GM21723 (cell line): ENCODE data around the gene RTL10.

ENCODE experiments used
- ATAC-seq: cut with Tn5 transposase; IDR thresholded peaks from one replicate; pipeline ENCODE4 v1.9.1; 2021; ENCODE audit warnings: mild to moderate bottlenecking, moderate library complexity; ENCODE audit not compliant: unreplicated experiment

The RTL10 gene

GRCh38 chr22:19825904-19826618 is 28.6 kb downstream of the RTL10 start:
- no peak for ATAC-seq

GRCh38 chr22:19824926-19825339 is 29.7 kb downstream of the RTL10 start:
- ATAC-seq: no peak

- no peak for ATAC-seq
These were observed 30.3 kb downstream of the RTL10 start for GRCh38 chr22:19824212-19824925.

GRCh38 chr22:19823902-19824211 is 30.8 kb downstream of the RTL10 start:
- ATAC-seq: no peak

DNA sequence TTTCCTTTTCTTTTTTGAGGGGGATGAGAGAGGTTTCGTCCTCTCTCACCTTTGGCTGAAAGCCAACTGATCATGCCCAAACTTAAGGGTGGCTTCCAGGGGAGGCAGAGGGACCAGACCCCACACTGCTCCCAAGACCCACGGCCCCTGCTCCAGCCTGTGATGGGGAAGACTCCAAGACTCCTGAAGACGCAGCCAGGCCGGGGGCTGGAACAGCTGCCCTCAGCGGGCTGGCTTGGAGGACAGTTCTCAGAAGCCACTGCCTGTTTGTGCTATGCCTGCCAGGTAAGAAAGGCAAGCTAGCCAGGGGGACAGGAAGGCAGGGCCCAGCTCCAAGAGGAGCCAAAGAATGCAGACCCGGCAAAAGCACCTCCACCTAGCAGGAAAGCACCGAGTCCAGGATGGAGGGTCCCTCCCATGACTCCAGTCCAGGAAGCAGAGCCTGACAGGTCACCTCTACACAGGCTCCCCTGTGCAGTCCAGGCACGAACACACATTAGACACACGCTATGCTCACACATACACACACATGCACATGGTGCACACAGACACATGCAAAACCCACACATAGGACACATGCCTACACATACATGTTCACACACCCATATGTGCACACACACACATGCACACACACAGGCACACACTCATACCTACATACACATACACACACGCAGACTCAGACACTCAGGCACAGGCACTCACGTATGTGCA is 31.3 kb downstream of the RTL10 start:
- no peak for ATAC-seq

DNA sequence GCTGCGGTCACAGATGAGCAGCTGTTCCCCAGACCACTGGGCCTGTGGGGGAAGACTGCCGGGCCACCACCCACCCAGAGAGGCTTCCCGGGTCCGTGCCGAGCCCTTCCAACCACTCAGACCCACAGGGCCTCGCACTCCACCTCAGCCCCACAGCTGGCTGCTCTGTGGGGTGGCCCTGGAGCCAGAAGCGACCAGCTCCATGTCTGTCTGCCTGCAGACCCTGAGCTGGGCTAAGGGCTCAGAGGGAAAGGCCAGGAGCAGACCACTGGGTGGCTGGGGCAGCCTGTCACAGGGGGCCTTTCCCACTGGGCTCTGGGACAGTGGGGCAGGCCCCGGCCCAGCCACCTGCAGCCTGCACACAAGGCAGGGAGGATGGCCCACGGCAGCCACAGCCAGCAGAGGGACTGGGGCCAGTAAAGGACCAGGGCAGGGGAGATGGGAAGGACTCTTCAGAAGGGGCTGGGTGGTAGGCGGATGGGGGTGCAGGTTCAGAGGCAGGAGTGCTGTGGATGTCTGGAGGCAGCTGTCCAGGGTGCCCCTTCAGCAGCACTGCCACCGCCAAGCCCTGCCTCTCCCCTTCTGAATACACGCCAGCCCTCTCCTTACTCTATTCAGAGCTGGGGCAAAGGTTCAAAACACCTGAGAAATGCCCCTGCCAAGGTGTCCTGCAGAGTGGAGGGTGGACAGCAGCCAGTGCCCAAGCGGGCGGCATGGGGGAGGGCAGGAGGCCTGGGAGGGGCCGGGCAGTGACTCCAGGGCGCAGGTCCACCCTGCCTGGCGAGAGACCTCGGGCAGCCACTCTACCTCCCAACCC is 32.2 kb downstream of the RTL10 start:
- ATAC-seq: no peak

DNA sequence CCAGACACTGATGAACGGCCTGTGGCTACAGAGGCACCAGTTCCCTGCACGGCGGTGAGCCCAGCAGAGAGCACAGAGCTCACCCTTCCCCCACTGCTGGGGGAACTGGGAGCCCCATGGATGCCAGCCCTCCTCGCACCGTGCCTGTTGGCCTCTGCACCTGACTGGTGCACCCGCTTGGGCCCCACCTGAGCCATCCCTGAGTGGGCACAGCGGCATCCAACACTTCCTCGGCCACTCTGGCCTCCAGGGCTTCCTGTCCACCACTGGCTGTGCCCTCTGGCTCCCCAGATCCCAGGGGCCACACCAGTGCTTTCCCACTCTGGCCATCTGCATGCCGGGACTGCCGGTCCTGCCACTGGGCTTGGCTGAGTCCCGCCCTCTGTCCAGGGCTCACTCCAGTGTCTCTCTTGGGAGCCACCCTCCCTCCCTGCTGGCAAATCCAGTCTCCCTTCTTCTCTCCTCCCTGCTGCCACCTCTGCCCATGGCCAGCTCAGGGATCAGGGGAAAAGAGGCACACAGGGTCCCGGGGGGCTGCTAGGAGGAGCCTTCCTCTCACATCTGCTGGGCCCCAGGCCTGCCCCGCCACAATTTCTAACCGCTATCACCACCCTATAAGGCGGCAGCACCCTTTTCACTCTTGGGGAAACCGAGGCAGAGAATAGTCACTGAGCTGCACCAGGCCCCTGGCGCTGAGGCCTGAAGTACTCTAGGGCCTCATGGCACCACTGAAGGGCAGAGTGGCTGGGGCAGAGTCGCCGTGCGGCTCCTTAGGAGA is 33.0 kb downstream of the RTL10 start:
- no peak for ATAC-seq

- no peak for ATAC-seq
These were observed 33.7 kb downstream of the RTL10 start for GRCh38 chr22:19820880-19821522.

DNA sequence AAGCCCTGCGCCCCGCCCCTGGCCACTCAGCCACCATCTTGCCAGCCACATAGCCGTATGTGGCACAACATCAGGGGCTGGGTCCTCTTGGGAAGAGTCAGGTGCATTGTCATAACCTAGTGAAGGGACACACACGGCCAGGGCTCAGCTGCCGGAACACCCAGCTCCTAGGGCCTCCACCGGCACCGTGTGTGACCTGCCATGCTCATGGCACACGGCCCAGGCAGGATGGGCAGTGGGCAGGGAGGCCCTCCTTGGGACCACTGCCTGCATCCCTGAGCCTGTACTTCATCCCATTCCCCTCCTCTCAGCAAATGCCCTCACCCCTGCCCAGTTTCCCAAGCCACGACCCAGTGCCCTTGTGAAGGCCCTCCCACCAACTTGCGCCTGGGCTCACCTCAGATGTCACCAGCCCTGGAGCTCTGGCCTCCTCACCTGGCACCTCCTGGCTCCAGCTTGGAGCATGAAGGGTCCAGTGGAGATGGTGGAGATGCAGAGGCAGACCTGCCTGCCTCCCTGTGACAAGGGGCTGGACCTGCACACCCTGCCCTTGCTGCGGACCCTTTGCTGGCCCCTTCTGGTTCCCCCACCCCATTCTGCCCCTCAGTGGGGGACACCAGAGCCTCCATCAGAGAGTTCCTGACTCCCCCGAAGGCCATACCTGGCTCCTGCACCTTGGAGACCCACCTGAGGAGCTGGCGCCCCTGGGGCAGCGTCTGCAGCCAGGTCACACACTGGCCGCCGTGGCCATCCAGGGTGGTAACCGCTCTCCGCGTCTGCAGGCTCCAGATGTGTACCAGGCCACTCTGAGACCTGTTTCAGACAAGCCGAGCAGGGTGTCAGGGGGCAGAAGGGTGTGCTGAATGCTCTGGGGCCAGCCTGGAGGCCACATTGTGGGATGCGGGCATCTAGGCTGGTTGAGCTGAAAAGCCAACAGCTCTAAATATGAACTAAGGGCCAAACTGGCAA is 34.5 kb downstream of the RTL10 start:
- ATAC-seq: no peak

- no peak for ATAC-seq
These were observed 35.3 kb downstream of the RTL10 start for GRCh38 chr22:19819208-19819910.

DNA sequence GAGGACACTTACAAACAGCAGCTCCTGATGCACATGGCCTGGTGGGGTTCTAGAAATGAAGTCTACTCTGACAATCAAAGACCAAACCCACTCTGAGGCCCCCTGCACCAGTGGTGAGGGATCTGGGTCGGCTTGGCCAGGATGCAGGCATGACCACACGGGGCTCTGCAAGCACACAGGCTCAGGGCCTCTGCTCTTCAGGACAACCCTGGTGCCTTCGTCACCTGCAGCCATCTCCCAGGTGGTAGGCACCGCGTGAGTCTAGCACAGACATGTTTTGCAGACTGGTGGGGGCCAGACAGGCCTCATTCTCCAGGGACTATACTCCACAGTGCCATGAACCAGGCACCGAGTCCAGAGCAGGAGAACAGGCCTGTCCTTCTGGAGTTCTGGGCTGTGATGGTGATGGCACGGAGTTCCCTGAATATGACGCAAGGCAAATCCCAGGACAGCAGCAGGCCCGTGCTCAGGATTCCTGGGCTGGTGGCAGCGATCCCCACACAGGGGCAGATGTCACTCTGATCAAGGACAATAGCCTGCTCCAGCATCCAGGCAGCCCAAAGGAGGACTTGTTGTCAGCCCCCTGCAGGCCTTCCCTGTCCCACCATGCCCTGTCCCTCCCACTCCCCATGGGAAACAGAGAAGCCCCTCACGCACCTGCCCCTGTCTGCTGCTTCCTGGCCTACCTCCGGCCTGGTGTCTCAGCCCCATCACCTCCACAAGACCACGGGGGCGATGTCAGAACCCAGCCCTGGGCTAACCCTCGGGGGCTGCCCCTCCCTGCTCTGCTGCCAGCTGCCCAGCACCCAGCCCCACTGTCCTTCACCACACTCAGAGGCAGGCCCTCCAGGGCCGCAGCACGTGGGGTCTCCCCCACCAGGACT is 36.1 kb downstream of the RTL10 start:
- ATAC-seq: no peak

DNA sequence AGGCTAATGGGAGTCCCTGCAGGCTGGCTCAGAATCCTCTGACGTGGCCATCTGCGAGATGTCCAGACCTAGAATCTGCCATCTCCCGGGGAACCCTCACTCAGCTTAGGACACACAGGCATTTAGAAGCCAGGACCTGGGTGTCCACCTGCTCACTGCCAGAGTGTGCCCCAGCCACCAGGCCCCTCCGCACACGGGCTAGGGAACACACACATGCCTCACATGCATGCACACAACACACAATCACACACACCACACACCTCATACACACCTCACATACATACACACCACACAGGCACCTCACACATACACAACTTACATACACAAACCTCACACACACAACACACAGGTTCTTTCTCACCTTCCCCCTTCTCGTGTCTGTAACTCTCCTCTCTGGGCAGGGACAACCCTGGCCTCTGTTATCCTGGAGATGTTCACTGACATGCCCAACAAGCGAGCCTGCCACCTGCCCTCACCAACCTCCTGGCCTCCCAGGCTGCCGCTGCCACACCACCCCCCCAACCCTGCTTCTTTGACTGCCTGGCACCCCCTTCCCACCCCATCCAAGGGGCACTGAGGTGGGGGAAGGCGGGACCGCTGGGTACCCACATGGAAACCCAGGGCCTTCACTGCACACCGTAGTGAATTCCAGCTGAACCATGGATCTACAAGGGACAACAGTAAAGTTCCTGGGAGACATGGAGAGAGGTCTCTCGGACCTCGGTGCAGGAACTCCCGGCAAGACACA is 38.1 kb downstream of the RTL10 start:
- no peak for ATAC-seq

DNA sequence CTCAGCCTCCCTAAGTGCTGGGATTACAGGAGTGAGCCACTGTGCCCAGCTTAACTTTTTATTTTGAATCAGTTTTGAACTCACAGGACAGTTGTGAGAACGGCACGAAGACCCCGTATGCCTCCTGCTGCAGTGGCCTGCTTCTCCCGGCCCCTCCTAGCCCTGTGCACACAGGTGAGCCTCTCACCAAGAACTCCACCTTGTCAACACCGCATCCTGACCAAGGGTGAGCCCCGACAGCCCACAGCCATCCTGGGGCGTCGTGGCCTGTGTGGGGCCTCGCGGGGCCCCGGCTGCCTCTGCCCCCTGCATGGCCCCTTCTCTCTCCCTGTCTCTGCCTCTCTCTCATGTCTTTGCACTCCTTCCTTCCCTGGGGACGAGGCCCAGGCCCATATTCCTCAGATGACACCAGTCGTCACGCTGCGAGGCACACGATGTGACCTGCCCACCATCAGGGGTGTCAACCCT is 38.8 kb downstream of the RTL10 start:
- no peak for ATAC-seq

DNA sequence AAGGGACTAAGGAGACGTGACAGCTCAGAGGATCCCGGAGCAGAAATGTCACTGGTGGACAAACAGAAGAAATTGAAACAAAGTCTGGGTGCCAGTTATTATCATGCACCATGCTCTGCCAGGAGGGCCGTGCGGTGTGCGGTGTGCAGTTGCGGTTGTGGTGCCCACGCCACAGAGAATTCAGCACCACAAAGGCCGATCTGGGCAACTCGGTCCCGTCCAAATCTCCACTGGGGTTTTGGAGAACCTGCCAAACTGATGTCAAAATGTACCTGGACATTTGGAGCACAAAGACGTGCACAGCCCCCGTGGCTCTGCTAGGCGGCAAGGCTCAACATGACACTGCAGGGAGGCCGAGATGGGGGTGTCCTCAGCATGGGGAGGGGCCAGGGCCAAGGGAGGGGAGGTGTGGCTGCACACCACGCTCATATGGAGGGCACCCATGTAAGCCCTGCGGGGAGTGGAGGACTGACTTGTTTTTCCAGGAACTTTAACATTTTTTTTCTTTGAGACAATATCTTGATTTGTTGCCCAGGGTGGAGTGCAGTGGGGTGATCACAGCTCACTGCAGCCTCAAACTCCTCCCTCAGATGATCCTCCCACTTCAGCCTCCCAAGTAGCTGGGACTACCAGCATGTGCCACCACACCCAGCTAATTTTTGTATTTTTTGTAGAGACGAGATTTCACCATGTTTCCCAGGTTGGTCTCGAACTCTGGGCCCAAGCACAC is 39.4 kb downstream of the RTL10 start:
- no peak for ATAC-seq

GRCh38 chr22:19814428-19814827 is 40.2 kb downstream of the RTL10 start:
- ATAC-seq: no peak

GRCh38 chr22:19812910-19813309 is 41.8 kb downstream of the RTL10 start:
- ATAC-seq: no peak
